C4-2B (cell line): ENCODE data around the gene CXCR5.

Source experiments
- CTCF ChIP-seq: fragments of 450-650 bp; conservative IDR thresholded peaks from 2 replicates; pipeline ENCODE4 v1.5.1; 2017; ENCODE audit warnings: mild to moderate bottlenecking
- ZFX ChIP-seq: fragments of 450-650 bp; IDR thresholded peaks from 2 replicates; pipeline ENCODE4 v1.6.1; 2017

- TF ChIP-seq CTCF (no peak), ZFX (no peak)
Observed at GRCh38 chr11:118903204-118904015, 19.7 kb downstream of the CXCR5 start.
